Activated CD4-positive, alpha-beta memory T cell treated with anti-CD3 and anti-CD28 coated beads for 36 hours (primary cell): ENCODE data around the gene CLDN4. TPM values are rescaled to one million over a fixed set of nuclear protein-coding genes. Genes with fewer than 3 reads are reported as not detected.
"Not testable (repeated sequence)": the region's sequence is repeated elsewhere in the genome, so short reads cannot be mapped to it uniquely, and the experiment has no call there.

Experiments used
- CTCF ChIA-PET: fragments of 350-600 bp; sonication (Branson Sonifier 250); formaldehyde crosslinking; loops from one replicate; lab custom pipeline; 2021; ENCODE audit warnings: antibody characterized with exemption, inconsistent platforms; lab: Charles Lee
- POLR2A ChIA-PET: fragments of 350-600 bp; sonication (Branson Sonifier 250); formaldehyde crosslinking; loops from one replicate; lab custom pipeline; 2021; ENCODE audit warnings: antibody characterized with exemption; lab: Charles Lee
- DNase-seq: peaks from one replicate; pipeline ENCODE4 v3.0.0-alpha.2; 2020
- H3K27ac Mint-ChIP-seq: one replicate; pipeline ENCODE4 v1.8.0; 2021; ENCODE audit warnings: mixed read lengths
- H3K27me3 Mint-ChIP-seq: one replicate; pipeline ENCODE4 v1.8.0; 2021; ENCODE audit warnings: mixed read lengths
- H3K36me3 Mint-ChIP-seq: one replicate; pipeline ENCODE4 v1.8.0; 2021; ENCODE audit warnings: mixed read lengths
- H3K4me1 Mint-ChIP-seq: one replicate; pipeline ENCODE4 v1.8.0; 2021; ENCODE audit warnings: low read depth, mixed read lengths
- H3K4me3 Mint-ChIP-seq: one replicate; pipeline ENCODE4 v1.8.0; 2021; ENCODE audit warnings: mild to moderate bottlenecking, mixed read lengths
- H3K9me3 Mint-ChIP-seq: one replicate; pipeline ENCODE4 v1.8.0; 2021; ENCODE audit warnings: mixed read lengths
- intact Hi-C: fragments of 100-400 bp; cut with micrococcal nuclease; formaldehyde crosslinking; loops from one replicate; pipeline ENCODE4 v1.15.1; 2023
- total RNA-seq, 2 experiments: library from RNA; stranded (reverse); gene quantifications; one replicate each; pipeline ENCODE4 v1.2.3, GENCODE V29; 2021

The CLDN4 gene
- total RNA-seq, 2 experiments from 2014 or later: 0.14 to 0.17 TPM

DNA sequence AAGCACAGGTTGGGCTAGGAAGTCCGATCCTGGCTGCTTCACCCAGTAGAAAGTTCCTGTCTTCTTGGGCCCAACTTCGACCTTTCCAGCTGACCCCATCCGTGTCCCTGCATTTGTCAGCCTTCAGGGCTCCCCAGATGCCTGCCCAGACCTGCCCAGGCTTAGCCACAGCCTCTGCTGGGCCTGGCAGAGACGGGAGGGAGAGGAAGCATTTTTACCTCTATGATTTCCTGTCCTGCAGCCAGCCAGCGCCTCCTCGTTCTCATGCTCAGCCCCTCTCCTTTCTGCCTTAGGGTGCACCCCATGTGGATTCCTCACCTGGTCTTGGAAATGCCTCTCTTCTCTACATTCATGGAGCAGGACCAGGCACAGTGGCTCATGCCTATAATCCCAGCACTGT, 7.8 kb downstream of the CLDN4 start:
- Mint-ChIP-seq H3K4me1 (no peaks in the 10 kb centered on the region), H3K9me3 (no peaks in the 10 kb centered on the region), H3K27me3 (no peaks in the 10 kb centered on the region), H3K4me3 (no peak overlapping the region), H3K27ac (no peak overlapping the region), H3K36me3 (no peaks in the 10 kb centered on the region)
- ChIA-PET CTCF (no interaction called here), POLR2A (no interaction called here)
- no peak for DNase-seq
- intact Hi-C loops: no loop called here

DNA sequence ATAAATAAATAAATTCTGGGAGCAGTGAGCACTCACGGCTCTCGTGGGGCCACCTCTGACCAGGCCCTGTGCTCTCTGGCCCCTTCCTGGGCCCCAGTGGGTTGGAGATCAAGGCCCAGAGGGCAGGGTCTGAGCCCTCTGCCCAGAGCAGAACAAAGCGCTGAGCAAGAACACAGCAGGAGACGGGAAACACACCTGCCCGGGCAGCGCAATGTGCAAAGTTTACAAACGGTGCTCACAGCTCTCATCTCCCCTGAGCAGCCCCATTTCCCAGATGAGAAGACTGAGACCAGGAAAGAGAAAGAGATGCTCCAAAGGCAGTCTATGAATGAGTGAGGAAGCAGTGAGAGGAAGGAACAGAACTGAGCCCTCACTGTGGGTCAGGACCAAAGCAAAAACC, 8.5 kb downstream of the CLDN4 start:
- CTCF ChIA-PET: no interaction called here
- Mint-ChIP-seq H3K27ac (no peak overlapping the region), H3K9me3 (no peaks in the 10 kb centered on the region), H3K27me3 (no peaks in the 10 kb centered on the region), H3K36me3 (no peaks in the 10 kb centered on the region), H3K4me3 (no peak overlapping the region), H3K4me1 (no peaks in the 10 kb centered on the region)
- DNase-seq: no peak
- POLR2A ChIA-PET: no interaction called here
- intact Hi-C loops: no loop called here

DNA sequence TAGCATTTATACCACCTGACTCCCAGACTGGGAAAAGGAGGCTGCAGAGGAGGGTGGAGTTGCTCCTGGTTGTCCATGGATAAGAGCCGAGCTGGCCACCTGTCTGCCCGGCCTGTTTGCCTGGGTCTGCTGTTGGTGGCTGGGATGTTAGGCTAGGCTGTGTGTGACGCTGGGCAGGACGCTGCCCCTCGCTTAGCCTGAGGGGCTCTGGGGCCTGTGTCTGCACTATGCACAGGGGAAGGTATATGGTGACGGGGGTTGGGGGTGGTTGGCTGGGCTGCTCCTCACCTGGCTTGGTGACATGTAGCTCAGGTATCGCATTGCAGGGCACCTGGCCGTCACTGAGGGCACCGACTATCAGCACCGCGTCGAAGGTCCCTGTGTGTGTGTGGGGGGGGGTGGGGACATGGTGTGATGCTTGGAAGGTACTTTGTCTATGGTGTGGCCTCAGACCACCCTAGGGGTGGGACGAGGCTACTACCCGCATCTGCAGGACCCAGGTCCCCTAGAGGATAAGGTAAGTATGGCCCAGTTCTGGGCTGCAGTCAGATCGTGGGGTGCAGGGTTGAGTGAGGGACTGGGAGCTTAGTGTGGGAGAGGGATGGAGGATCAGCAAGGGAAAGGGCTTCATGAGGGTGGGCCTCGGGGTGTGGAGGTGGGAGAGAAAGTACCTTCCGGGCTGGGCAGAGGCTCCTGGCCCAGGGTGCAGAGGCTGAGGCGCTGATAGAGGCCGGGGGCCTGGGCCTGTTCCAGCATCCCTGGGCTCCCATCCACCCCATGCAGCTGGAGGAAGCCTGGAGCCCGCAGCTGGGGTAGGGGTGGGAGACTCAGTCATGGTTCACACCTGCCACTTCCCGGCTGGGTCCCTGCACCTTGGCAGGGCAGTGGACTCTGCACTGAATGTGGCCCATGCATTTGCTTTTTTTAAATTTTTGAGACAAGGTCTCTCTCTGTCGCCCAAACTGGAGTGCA, 9.2 kb downstream of the CLDN4 start:
- Mint-ChIP-seq H3K4me3 (no peak overlapping the region), H3K4me1 (no peaks in the 10 kb centered on the region), H3K9me3 (no peaks in the 10 kb centered on the region), H3K27ac (no peak overlapping the region), H3K36me3 (no peaks in the 10 kb centered on the region), H3K27me3 (no peaks in the 10 kb centered on the region)
- intact Hi-C loops: loop anchor here (10.0 kb wide), 1 partner anchor 335 kb away; the partner anchor contains the start of gene EIF4H
- POLR2A ChIA-PET: no interaction called here
- DNase-seq: no peak
- CTCF ChIA-PET: no interaction called here

DNA sequence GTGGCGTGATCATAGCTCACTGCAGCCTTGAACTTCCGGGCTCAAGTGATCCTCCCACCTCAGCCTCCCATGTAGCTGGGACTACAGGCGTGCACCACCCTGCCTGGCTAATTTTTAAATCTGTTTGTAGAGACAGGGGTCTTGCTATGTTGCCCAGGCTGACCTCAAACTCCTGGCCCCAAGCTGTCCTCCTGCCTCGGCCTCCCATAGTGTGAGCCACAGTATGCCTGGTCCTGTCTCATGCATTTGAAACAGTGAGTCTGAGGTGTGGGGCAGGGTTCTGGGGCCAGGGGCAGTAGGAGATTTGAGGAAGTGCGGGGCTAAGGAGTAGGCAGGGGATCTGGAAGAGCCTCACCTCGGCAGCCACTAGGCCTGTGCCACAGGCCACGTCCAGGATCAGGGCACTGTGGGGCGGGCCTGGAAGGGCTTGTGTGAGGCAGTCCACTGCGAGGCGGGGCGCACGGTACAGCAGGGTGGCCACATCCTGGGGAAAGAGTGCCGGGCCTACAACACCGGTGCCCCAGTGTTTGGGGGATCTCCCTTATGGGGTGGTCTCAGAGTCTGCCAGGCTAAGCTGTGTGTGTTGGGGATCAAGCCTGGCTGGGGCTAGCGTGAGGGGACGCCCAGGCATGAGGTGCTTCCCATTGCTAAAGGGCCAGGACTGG, 10.1 kb downstream of the CLDN4 start:
- Mint-ChIP-seq H3K9me3 (no peaks in the 10 kb centered on the region), H3K36me3 (no peaks in the 10 kb centered on the region), H3K4me3 (no peak overlapping the region), H3K27me3 (no peaks in the 10 kb centered on the region), H3K27ac (no peak overlapping the region), H3K4me1 (no peaks in the 10 kb centered on the region)
- intact Hi-C loops: loop anchor here (10.0 kb wide), 1 partner anchor 334 kb away; the partner anchor contains the start of gene EIF4H
- ChIA-PET POLR2A (no interaction called here), CTCF (no interaction called here)
- no peak for DNase-seq

DNA sequence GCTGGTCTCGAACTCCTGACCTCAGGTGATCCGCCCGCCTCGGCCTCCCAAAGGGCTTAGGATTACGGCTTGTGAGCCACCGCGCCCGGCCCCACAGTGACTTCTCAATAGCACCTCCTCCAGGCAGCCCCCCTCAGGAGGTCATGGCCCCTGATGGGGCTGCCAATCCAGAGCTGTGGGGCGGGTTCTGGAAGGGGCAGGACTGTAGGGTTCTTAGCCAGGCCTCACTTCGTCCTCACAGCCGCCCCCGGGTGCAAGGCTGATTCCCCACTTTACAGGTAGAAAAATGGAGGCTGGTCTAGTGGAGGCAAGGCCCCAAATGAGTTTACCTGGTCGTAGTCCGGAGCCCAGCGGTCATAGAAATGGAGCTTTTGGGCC, 10.9 kb downstream of the CLDN4 start:
- peak overlapping the region; percentile 77 for H3K4me3 Mint-ChIP-seq
- H3K36me3 Mint-ChIP-seq: no peaks in the 10 kb centered on the region
- ChIA-PET POLR2A (interaction anchor here (0.9 kb wide), 1 partner anchor 14 kb away, joined by 3 read pairs; no protein-coding TSS in a partner anchor), CTCF (interaction anchor here (1.0 kb wide), 1 partner anchor 13 kb away, joined by 10 read pairs; no protein-coding TSS in a partner anchor)
- no peaks in the 10 kb centered on the region for H3K9me3 Mint-ChIP-seq
- intact Hi-C loops: loop anchor here (1.0 to 10.0 kb wide), 3 partner anchors 8 to 333 kb away; partner anchors contain the start of gene EIF4H
- no peaks in the 10 kb centered on the region for H3K4me1 Mint-ChIP-seq
- H3K27ac Mint-ChIP-seq: no peak overlapping the region
- no peak for DNase-seq
- no peaks in the 10 kb centered on the region for H3K27me3 Mint-ChIP-seq

DNA sequence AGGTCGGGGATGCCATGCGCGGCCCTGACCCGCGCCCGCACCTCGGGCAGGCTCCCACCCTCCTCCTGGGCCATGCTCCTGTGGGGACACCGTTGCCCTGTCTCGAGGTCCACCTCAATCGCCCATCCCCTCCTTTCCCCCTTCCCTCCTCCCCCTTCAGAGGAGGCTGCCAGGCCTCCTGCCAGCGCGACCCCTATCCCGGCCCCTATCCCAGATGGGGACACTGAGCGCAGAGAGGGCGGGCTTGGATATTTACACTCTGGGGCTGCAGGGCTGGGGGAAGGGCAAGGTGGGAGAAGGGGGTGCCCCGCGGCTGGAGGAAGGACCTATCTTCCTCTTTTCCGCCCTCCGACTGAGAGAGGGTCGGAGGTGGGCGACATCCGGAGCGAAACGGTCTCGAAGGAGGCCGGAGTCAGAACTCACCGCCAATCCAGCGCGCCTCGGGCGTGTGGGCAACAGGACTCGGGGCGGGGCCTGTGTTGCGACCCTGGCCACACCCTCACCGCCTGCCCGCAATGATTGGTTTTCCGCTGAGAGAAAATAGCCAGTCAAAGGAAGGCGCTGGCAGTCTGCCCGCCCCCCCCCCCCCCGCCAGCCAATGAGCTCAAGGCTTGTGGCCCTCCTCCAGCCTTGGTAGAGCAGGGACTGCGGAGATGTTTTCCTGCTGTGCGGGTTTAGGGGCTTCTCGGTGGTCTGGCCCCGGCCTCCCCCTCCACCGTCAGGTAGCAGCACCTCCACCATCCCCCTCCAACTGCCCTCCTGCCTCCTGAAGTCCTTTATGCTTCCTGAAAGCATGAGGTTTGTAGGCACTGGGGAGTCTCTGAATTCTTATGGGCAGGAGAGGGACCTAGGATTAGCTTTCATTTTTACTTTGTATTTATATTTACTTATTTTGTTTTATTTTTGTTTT, 11.5 kb downstream of the CLDN4 start, which contains the start of gene METTL27:
TSS of gene METTL27 (minus strand) at position 450 of the 910 bp plus-strand sequence. CDS start at position 74, 376 bp downstream.
- no peaks in the 10 kb centered on the region for H3K4me1 Mint-ChIP-seq
- H3K9me3 Mint-ChIP-seq: no peaks in the 10 kb centered on the region
- CTCF ChIA-PET: interaction anchor here (1.0 to 1.8 kb wide), 3 partner anchors 12 to 108 kb away, joined by 7 to 10 read pairs (median 7); no protein-coding TSS in a partner anchor
- H3K27me3 Mint-ChIP-seq: no peaks in the 10 kb centered on the region
- no peak within 1 kb of the TSS for H3K27ac Mint-ChIP-seq
- H3K4me3 Mint-ChIP-seq: peak within 1 kb of the TSS; percentile 77
- POLR2A ChIA-PET: interaction anchor here (0.9 kb wide), 1 partner anchor 13 kb away, joined by 3 read pairs; no protein-coding TSS in a partner anchor
- peak; percentile 96 for DNase-seq
- H3K36me3 Mint-ChIP-seq: no peaks in the 10 kb centered on the region
- intact Hi-C loops: loop anchor here (1.0 to 10.0 kb wide), 3 partner anchors 9 to 332 kb away; partner anchors contain the start of gene EIF4H

DNA sequence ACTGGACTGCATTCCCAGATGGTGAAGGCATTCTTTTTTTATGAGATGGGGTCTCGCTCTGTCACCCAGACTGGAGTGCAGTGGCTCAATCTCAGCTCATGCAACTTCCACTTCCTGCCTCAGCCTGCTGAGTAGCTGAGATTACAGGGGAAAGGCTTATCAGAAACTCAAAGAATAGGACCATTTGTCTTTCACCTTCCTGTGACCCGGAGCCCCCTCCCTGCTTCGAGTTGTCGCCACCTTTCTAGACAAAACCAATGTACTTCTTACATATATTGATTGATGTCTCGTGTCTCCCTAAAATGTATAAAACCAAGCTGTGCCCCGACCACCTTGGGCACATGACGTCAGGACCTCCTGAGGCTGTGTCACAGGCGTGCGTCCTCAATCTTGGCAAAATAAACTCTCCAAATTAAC, 13.3 kb downstream of the CLDN4 start:
- CTCF ChIA-PET: interaction anchor here (1.2 kb wide), 1 partner anchor 12 kb away, joined by 6 read pairs; no protein-coding TSS in a partner anchor
- no peaks in the 10 kb centered on the region for H3K9me3 Mint-ChIP-seq
- no peak for DNase-seq
- no peak overlapping the region for H3K27ac Mint-ChIP-seq
- no peaks in the 10 kb centered on the region for H3K36me3 Mint-ChIP-seq
- no peak overlapping the region for H3K4me3 Mint-ChIP-seq
- H3K4me1 Mint-ChIP-seq: no peaks in the 10 kb centered on the region
- intact Hi-C loops: loop anchor here (10.0 kb wide), 1 partner anchor 331 kb away; the partner anchor contains the start of gene EIF4H
- H3K27me3 Mint-ChIP-seq: no peaks in the 10 kb centered on the region
- POLR2A ChIA-PET: no interaction called here

DNA sequence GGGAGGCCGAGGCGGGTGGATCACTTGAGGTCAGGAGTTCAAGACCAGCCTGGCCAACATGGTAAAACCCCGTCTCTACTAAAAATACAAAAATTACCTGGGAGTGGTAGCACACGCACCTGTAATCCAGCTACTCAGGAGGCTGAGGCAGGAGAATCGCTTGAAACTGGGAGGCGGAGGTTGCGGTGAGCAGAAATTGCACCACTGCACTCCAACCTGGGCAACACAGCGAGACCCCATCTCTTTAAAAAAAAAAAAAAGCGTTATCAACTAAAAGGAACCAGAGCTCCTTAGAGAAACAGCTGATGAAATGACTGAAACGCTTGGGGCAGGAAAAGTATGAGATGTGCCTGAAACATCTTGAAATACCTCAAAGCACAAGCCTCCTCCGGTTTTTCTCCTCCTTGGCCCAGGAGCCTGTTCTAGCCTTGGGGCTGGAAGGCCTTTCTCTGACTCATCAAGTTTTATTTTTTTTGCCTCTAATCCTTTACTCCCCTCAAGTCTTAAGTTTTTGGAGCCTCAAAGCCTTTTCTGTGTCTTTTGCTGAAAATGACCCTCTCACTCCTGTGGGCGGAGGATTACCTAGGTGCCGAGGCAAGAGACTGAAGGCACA, 14.2 kb downstream of the CLDN4 start:
- Mint-ChIP-seq H3K4me3 (no peak overlapping the region), H3K9me3 (no peaks in the 10 kb centered on the region), H3K4me1 (peaks cover 3% of the 10 kb centered on the region), H3K36me3 (no peaks in the 10 kb centered on the region), H3K27ac (no peak overlapping the region), H3K27me3 (no peaks in the 10 kb centered on the region)
- intact Hi-C loops: loop anchor here (10.0 kb wide), 1 partner anchor 330 kb away; the partner anchor contains the start of gene EIF4H
- ChIA-PET CTCF (interaction anchor here (1.2 kb wide), 1 partner anchor 12 kb away, joined by 6 read pairs; no protein-coding TSS in a partner anchor), POLR2A (no interaction called here)
- no peak for DNase-seq

DNA sequence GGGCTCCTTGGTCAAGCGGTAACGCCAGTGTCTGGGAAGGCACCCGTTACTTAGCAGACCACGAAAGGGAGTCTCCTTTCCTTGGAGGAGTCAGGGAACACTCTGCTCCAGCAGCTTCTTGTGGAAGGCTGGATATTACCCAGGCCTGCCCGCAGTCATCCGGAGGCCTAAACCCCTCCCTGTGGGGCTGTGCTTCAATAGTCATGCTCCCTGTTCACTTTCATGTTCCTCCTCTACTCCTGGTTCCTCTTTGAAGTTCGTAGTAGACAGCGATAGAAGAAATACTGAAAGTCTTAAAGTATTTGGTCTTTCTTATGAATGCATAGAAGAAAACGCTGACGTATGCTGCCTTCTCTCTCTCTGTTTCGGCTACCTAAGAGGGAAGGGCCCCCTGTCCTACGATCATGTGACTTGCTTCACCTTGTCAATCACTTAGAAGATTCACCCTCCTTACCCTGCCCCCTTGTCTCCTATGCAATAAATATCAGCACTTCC, 15.0 kb downstream of the CLDN4 start:
- intact Hi-C loops: loop anchor here (10.0 kb wide), 1 partner anchor 329 kb away; the partner anchor contains the start of gene EIF4H
- H3K4me1 Mint-ChIP-seq, H3K27me3 Mint-ChIP-seq, H3K9me3 Mint-ChIP-seq, H3K27ac Mint-ChIP-seq, H3K36me3 Mint-ChIP-seq, DNase-seq, CTCF ChIA-PET, H3K4me3 Mint-ChIP-seq, POLR2A ChIA-PET: not testable (repeated sequence)

DNA sequence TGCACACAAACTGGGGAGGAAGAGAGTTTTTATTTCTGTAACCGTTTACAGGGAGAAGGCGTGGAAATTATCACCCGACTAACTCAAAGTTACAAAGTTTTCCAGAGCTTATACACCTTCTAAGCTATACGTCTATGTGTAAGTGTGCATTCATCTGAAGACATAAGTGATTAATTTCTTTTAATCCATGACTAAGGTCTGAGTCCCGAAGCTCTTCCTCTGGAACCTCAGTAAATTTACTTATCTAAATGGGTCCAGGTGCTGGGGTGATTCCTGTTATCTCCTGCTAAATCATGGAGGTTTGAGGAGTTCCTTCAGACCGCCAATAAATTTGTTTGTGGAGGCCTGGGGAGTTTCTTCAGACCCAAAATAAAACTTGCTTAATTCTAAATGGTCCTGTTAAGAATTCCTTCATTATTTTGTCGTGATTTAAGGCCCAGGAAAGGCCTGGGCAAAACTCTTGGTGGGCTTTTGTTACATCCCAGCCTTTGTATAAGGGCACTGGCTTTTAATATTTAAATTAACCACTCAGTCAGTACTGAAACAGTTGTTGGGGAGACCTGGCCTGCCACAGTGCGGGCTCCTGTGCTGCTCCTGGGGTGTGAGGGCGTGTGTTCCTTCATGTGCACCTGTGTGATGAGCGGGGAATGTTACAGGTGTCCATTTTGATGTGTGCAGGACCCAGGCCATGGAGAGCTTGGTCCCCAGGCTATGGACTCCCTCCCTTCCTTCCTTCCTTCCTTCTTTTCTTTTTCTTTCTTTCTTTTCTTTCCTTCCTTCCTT, 17.3 kb downstream of the CLDN4 start:
- H3K4me3 Mint-ChIP-seq: no peak overlapping the region
- H3K27ac Mint-ChIP-seq: no peak overlapping the region
- H3K36me3 Mint-ChIP-seq: no peaks in the 10 kb centered on the region
- CTCF ChIA-PET: no interaction called here
- POLR2A ChIA-PET: no interaction called here
- intact Hi-C loops: loop anchor here (10.0 kb wide), 1 partner anchor 327 kb away; the partner anchor contains the start of gene EIF4H
- no peak for DNase-seq
- H3K4me1 Mint-ChIP-seq: peaks cover 22% of the 10 kb centered on the region
- no peaks in the 10 kb centered on the region for H3K27me3 Mint-ChIP-seq
- H3K9me3 Mint-ChIP-seq: no peaks in the 10 kb centered on the region
